CD8-positive, alpha-beta memory T cell (primary cell): Measurements from ENCODE around the gene FAM114A1. TPM values are rescaled to one million over a fixed set of nuclear protein-coding genes. Genes with fewer than 3 reads are reported as not detected.
"Not testable (repeated sequence)": the region's sequence is repeated elsewhere in the genome, so short reads cannot be mapped to it uniquely, and the experiment has no call there.

Experiments used
- CTCF ChIA-PET: fragments of 350-600 bp; sonication (Branson Sonifier 250); formaldehyde crosslinking; loops from one replicate; lab custom pipeline; 2021; ENCODE audit warnings: antibody characterized with exemption; lab: Charles Lee
- POLR2A ChIA-PET: fragments of 350-600 bp; sonication (Branson Sonifier 250); formaldehyde crosslinking; loops from one replicate; lab custom pipeline; 2021; ENCODE audit warnings: antibody characterized with exemption; lab: Charles Lee
- DNase-seq, 5 donors: peaks; one replicate each; pipeline versions ENCODE4 v3.0.0 to v3.0.0-alpha.2; 2020 to 2022; ENCODE audit warnings: mixed read lengths in 1 of 5
- H3K27ac ChIP-seq: one replicate; pipeline ENCODE4 v1.7.0; 2013; ENCODE audit warnings: low read depth, mild to moderate bottlenecking, low read length, moderate library complexity
- H3K27me3 ChIP-seq: 2 replicates; pipeline ENCODE4 v1.7.0; 2013; ENCODE audit warnings: low read length, mild to moderate bottlenecking; ENCODE audit not compliant: insufficient read depth, poor library complexity, severe bottlenecking
- H3K36me3 ChIP-seq: 2 replicates; pipeline ENCODE4 v1.7.0; 2013; ENCODE audit warnings: mild to moderate bottlenecking, low read length, moderate library complexity; ENCODE audit not compliant: insufficient read depth
- H3K4me1 ChIP-seq: 2 replicates; pipeline ENCODE4 v1.7.0; 2013; ENCODE audit warnings: mild to moderate bottlenecking, low read length, moderate library complexity; ENCODE audit not compliant: insufficient read depth
- H3K4me3 ChIP-seq: 2 replicates; pipeline ENCODE4 v1.7.0; 2013; ENCODE audit warnings: mild to moderate bottlenecking, low read length
- H3K9me3 ChIP-seq: 2 replicates; pipeline ENCODE4 v1.7.0; 2013; ENCODE audit warnings: mild to moderate bottlenecking, low read length
- H3K27ac Mint-ChIP-seq, 8 donors: one replicate each; pipeline ENCODE4 v1.8.0; 2020 to 2021; ENCODE audit warnings: mixed read lengths in 8 of 8, mild to moderate bottlenecking in 6 of 8, inconsistent platforms in 3 of 8, moderate library complexity in 3 of 8
- H3K27me3 Mint-ChIP-seq, 2 donors: one replicate each; pipeline ENCODE4 v1.8.0; 2020 to 2021; ENCODE audit warnings: mixed read lengths in 2 of 2, mild to moderate bottlenecking in 1 of 2, moderate library complexity in 1 of 2
- H3K36me3 Mint-ChIP-seq, 3 donors: one replicate each; pipeline ENCODE4 v1.8.0; 2020 to 2021; ENCODE audit warnings: mixed read lengths in 3 of 3, inconsistent platforms in 1 of 3, mild to moderate bottlenecking in 1 of 3
- H3K4me1 Mint-ChIP-seq, 3 donors: one replicate each; pipeline ENCODE4 v1.8.0; 2020 to 2021; ENCODE audit warnings: mixed read lengths in 3 of 3, inconsistent platforms in 1 of 3, mild to moderate bottlenecking in 1 of 3
- H3K4me3 Mint-ChIP-seq, 7 donors: one replicate each; pipeline ENCODE4 v1.8.0; 2020 to 2021; ENCODE audit warnings: mixed read lengths in 7 of 7, mild to moderate bottlenecking in 6 of 7, moderate library complexity in 4 of 7, inconsistent platforms in 2 of 7
- H3K9me3 Mint-ChIP-seq, 5 donors: one replicate each; pipeline ENCODE4 v1.8.0; 2020 to 2022; ENCODE audit warnings: mixed read lengths in 5 of 5, mild to moderate bottlenecking in 3 of 5, moderate library complexity in 2 of 5, inconsistent platforms in 1 of 5
- polyA plus RNA-seq: library from polyadenylated mRNA; unstranded; fragments of 300-500 nt; fragmentation: Illumina TruSeq; gene quantifications from one replicate; pipeline ENCODE4 v1.2.3, GENCODE V29; 2021
- total RNA-seq, 2 experiments: library from RNA; stranded (reverse); gene quantifications; one replicate each; pipeline ENCODE4 v1.2.3, GENCODE V29; 2021

FAM114A1 gene
- total and polyA plus RNA-seq, 3 experiments from 2014 or later = 0.31 TPM; not detected in 2

GRCh38 chr4:38941906-38942305 is 74.3 kb downstream of the FAM114A1 start:
- H3K36me3 ChIP-seq, H3K4me1 ChIP-seq, H3K27me3 ChIP-seq, H3K4me3 Mint-ChIP-seq, H3K9me3 Mint-ChIP-seq, H3K27me3 Mint-ChIP-seq, H3K9me3 ChIP-seq, H3K27ac Mint-ChIP-seq, H3K36me3 Mint-ChIP-seq, H3K4me1 Mint-ChIP-seq, DNase-seq, CTCF ChIA-PET, H3K27ac ChIP-seq, H3K4me3 ChIP-seq: not testable (repeated sequence)
- POLR2A ChIA-PET = interaction anchor here (0.7 kb wide), 1 partner anchor 33 kb away, joined by 3 read pairs; no protein-coding TSS in a partner anchor

- Mint-ChIP-seq H3K27me3 (peaks cover 0 to 1% of the 10 kb centered on the region in 2 donors), H3K4me1 (peaks cover 0 to 1% (median 0%) of the 10 kb centered on the region in 3 donors), H3K36me3 (no peaks in the 10 kb centered on the region), H3K4me3 (no peak overlapping the region), H3K27ac (no peak overlapping the region), H3K9me3 (no peaks in the 10 kb centered on the region)
- Histone ChIP-seq H3K4me3 (no peak overlapping the region), H3K4me1 (no peaks in the 10 kb centered on the region), H3K27me3 (no peaks in the 10 kb centered on the region), H3K9me3 (no peaks in the 10 kb centered on the region), H3K36me3 (no peaks in the 10 kb centered on the region), H3K27ac (no peak overlapping the region)
- DNase-seq = no peak
- POLR2A ChIA-PET = no interaction called here
- CTCF ChIA-PET = no interaction called here
Measured at GRCh38 chr4:38943343-38943742, 75.7 kb downstream of the FAM114A1 start.

GRCh38 chr4:38944440-38944839 is 76.8 kb downstream of the FAM114A1 start:
- Mint-ChIP-seq H3K36me3 (no peaks in the 10 kb centered on the region), H3K4me1 (peaks cover 6 to 12% (median 8%) of the 10 kb centered on the region in 3 donors), H3K9me3 (no peaks in the 10 kb centered on the region), H3K4me3 (no peak overlapping the region), H3K27ac (no peak overlapping the region), H3K27me3 (peaks cover 0 to 1% of the 10 kb centered on the region in 2 donors)
- H3K36me3 ChIP-seq = no peaks in the 10 kb centered on the region
- no peaks in the 10 kb centered on the region for H3K9me3 ChIP-seq
- H3K27ac ChIP-seq = no peak overlapping the region
- ChIA-PET CTCF (no interaction called here), POLR2A (no interaction called here)
- H3K4me3 ChIP-seq = no peak overlapping the region
- no peak for DNase-seq
- H3K27me3 ChIP-seq = no peaks in the 10 kb centered on the region
- H3K4me1 ChIP-seq = peaks cover 8% of the 10 kb centered on the region

GRCh38 chr4:38946919-38947318 is 79.3 kb downstream of the FAM114A1 start:
- Histone ChIP-seq H3K27me3 (no peaks in the 10 kb centered on the region), H3K9me3 (no peaks in the 10 kb centered on the region), H3K4me1 (peaks cover 11% of the 10 kb centered on the region), H3K36me3 (no peaks in the 10 kb centered on the region), H3K4me3 (no peak overlapping the region), H3K27ac (no peak overlapping the region)
- no peak for DNase-seq
- H3K4me1 Mint-ChIP-seq = peaks cover 13 to 25% (median 24%) of the 10 kb centered on the region in 3 donors
- H3K36me3 Mint-ChIP-seq = no peaks in the 10 kb centered on the region
- ChIA-PET POLR2A (no interaction called here), CTCF (no interaction called here)
- H3K27ac Mint-ChIP-seq = peak overlapping the region in 3 of 8 donors; percentile 27 to 54 (median 28)
- no peak overlapping the region for H3K4me3 Mint-ChIP-seq
- peaks cover 0 to 1% of the 10 kb centered on the region in 2 donors for H3K27me3 Mint-ChIP-seq
- no peaks in the 10 kb centered on the region for H3K9me3 Mint-ChIP-seq

GRCh38 chr4:38948551-38948950 is 80.9 kb downstream of the FAM114A1 start:
- no peak for DNase-seq
- no peaks in the 10 kb centered on the region for H3K27me3 ChIP-seq
- Mint-ChIP-seq H3K4me1 (peaks cover 13 to 25% (median 24%) of the 10 kb centered on the region in 3 donors), H3K4me3 (no peak overlapping the region), H3K27ac (peak overlapping the region in 4 of 8 donors; percentile 28 to 97 (median 92)), H3K9me3 (no peaks in the 10 kb centered on the region), H3K27me3 (peaks cover 1% of the 10 kb centered on the region in 2 donors), H3K36me3 (peaks cover 0 to 1% (median 0%) of the 10 kb centered on the region in 3 donors)
- peaks cover 11% of the 10 kb centered on the region for H3K4me1 ChIP-seq
- ChIA-PET POLR2A (no interaction called here), CTCF (interaction anchor here (1.4 to 1.8 kb wide), 3 partner anchors 11 to 187 kb away, joined by 3 to 4 read pairs (median 4); no protein-coding TSS in a partner anchor)
- H3K4me3 ChIP-seq = no peak overlapping the region
- H3K27ac ChIP-seq = no peak overlapping the region
- no peaks in the 10 kb centered on the region for H3K36me3 ChIP-seq
- H3K9me3 ChIP-seq = no peaks in the 10 kb centered on the region

GRCh38 chr4:38949411-38950051 is 81.9 kb downstream of the FAM114A1 start:
- peaks cover 11% of the 10 kb centered on the region for H3K4me1 ChIP-seq
- CTCF ChIA-PET = interaction anchor here (1.2 to 1.8 kb wide), 4 partner anchors 12 to 186 kb away, joined by 3 to 4 read pairs (median 4); no protein-coding TSS in a partner anchor
- no peak overlapping the region for H3K4me3 ChIP-seq
- H3K9me3 ChIP-seq = no peaks in the 10 kb centered on the region
- POLR2A ChIA-PET = no interaction called here
- H3K27me3 Mint-ChIP-seq = peaks cover 3 to 4% of the 10 kb centered on the region in 2 donors
- H3K4me1 Mint-ChIP-seq = peaks cover 13 to 25% (median 24%) of the 10 kb centered on the region in 3 donors
- H3K27ac ChIP-seq = no peak overlapping the region
- H3K36me3 Mint-ChIP-seq = peaks cover 0 to 3% (median 0%) of the 10 kb centered on the region in 3 donors
- H3K27me3 ChIP-seq = no peaks in the 10 kb centered on the region
- peak overlapping the region; percentile 58 to 98 (median 90) for H3K27ac Mint-ChIP-seq
- peak; percentile 1 to 78 (median 68) for DNase-seq
- H3K9me3 Mint-ChIP-seq = no peaks in the 10 kb centered on the region
- peak overlapping the region in 2 of 7 donors; percentile 37 to 52 for H3K4me3 Mint-ChIP-seq
- no peaks in the 10 kb centered on the region for H3K36me3 ChIP-seq

GRCh38 chr4:38950159-38950558 is 82.6 kb downstream of the FAM114A1 start:
- ChIA-PET CTCF (interaction anchor here (1.6 to 1.8 kb wide), 2 partner anchors 47 to 185 kb away, joined by 4 read pairs; no protein-coding TSS in a partner anchor), POLR2A (no interaction called here)
- Mint-ChIP-seq H3K9me3 (no peaks in the 10 kb centered on the region), H3K4me1 (peaks cover 13 to 25% (median 24%) of the 10 kb centered on the region in 3 donors), H3K36me3 (peaks cover 0 to 3% (median 0%) of the 10 kb centered on the region in 3 donors), H3K27me3 (peaks cover 3 to 4% of the 10 kb centered on the region in 2 donors), H3K27ac (peak overlapping the region in 6 of 8 donors; percentile 39 to 97 (median 60)), H3K4me3 (no peak overlapping the region)
- H3K4me1 ChIP-seq = peaks cover 11% of the 10 kb centered on the region
- H3K9me3 ChIP-seq = no peaks in the 10 kb centered on the region
- DNase-seq = no peak
- no peaks in the 10 kb centered on the region for H3K27me3 ChIP-seq
- no peak overlapping the region for H3K4me3 ChIP-seq
- H3K36me3 ChIP-seq = no peaks in the 10 kb centered on the region
- H3K27ac ChIP-seq = no peak overlapping the region

- Histone ChIP-seq H3K27ac (no peak overlapping the region), H3K4me1 (peaks cover 11% of the 10 kb centered on the region), H3K36me3 (no peaks in the 10 kb centered on the region), H3K27me3 (no peaks in the 10 kb centered on the region), H3K9me3 (no peaks in the 10 kb centered on the region), H3K4me3 (no peak overlapping the region)
- Mint-ChIP-seq H3K4me3 (no peak overlapping the region), H3K9me3 (no peaks in the 10 kb centered on the region), H3K27me3 (peaks cover 3 to 8% of the 10 kb centered on the region in 2 donors), H3K27ac (peak overlapping the region in 6 of 8 donors; percentile 3 to 97 (median 59)), H3K36me3 (peaks cover 0 to 3% (median 0%) of the 10 kb centered on the region in 3 donors), H3K4me1 (peaks cover 13 to 25% (median 24%) of the 10 kb centered on the region in 3 donors)
- CTCF ChIA-PET = no interaction called here
- POLR2A ChIA-PET = no interaction called here
- DNase-seq = no peak
Measured at GRCh38 chr4:38950734-38951133, 83.1 kb downstream of the FAM114A1 start.
